Kidney tubule cell (primary cell): ENCODE measurements around the gene RASGRP3.

Source experiments
- DNase-seq: peaks from one replicate; pipeline ENCODE4 v3.0.0-alpha.2; 2018; ENCODE audit warnings: low spot score

The RASGRP3 gene

DNA sequence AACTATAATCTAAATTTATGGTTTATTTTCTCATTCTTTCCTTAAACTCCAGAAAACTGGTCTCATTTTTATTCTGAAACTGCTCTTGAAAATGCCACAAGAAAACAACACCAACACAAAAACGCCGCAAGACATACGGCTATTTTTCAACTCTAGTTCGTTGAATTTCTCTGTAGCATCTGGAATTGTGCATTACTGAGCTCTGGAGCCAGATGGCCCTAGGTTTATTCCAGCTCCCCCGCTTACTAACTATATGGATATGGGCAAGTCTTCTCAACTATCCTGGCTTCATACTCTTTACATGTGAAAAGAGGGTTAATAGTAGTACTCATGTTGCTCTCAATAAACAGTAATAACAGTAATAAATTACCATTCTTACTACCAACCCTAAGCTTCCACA, 102.8 kb downstream of the RASGRP3 start:
- DNase-seq, result no peak

DNA sequence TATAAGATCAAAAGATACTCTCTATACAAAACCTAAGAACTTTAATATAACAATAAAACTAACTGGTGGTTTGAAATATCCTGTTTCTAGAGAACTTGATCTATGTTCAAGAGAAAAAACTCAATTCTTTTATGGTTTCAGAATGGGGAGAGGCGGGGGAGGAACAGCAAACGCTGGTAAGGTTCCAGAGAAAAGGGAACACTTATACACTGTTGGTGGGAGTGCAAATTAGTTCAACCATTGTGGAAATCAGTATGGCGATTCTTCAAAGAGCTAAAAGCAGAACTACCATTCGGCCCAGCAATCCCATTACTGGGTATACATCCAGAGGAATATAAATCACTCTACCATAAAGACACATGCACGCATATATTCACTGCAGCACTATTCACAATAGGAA, 105.4 kb downstream of the RASGRP3 start:
- no peak for DNase-seq

DNA sequence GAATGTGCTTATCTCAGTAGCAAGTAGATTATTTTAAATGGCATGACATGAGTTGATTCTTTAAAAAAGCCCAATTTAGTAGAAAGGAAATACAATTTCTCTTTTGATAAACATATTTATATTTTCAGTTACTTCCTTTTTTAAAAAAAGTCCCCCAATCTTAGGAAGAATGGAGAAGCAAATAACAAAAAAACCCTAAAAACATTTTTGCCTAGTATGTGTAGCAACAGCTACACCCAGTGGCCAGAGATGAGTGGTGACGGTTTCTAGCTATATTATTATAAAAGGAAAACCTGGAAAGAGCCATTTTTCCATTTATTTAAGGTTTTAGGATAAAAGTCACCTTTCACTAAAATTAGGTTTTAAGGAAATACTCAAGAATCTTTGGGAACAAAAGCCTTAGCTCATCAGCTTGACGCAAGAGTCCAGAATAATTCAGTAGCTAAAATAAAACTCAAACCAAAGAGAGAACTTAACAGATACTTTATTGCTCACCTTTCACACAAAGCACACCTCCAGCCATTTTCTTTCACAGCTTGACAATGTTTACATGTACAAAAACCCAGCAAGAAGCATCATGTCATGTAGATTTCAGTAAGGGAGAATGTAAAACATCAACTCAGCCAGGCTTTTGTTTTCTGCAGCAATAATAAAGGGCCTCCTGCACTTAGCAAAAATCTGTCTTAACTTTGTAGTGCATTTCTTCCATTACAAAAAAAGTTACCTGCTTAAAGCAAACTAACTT, 106.9 kb downstream of the RASGRP3 start:
- peak; percentile 46 for DNase-seq

DNA sequence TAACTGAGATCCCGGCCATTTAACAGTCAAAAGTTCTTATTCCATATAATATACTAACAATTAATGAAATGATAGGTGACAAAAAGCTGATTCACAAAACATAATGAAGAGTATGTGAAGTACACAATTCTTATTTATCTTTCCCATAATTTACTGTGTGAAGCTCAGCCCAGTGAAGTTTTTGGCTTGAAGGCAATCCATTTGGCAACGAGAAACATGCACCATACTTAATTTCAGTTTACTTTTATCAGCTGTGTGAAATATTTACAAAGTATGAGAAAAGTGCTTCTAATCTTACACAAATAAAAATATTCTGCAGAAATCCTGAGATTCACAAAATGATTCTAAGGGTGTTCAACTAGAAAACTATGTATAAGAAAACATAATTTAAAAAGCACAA, 110.3 kb downstream of the RASGRP3 start:
- DNase-seq, result no peak

DNA sequence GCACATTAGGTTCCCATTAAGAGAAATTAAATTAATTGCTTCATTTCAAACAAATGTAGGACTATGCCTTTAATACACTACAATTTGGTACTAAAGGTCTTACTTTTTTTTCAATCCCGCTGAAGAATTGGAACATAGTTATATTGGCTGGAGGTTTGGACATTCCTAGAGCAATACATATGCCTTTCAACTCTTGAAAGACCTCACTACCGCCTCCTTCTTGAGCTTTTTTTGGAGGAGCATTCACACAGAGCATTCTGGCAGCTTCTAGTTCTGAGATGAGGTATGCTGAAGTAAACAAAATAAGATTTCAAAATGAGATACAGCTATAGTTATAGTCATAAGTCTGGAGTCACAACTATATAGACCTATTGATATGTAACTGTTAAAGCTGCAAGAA, 111.8 kb downstream of the RASGRP3 start:
- DNase-seq, result no peak

DNA sequence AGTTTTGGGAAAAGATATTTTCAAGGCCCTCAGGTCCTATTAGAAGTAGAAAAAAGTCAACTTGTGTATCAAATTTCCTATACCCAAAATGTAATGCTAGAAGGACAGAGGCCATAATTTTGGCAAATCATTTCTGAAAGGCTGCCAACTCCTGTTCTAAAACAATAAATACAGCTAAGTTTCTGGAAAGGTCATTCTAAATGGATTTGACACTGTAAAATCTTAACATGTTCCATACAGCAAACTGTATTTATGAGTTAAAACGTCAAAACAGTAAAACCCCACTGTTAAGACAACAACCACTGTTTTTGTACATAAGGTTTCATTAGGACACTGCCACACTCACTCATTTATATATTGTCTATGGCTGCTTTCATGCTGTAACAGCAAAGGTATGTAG, 113.0 kb downstream of the RASGRP3 start:
- no peak for DNase-seq

DNA sequence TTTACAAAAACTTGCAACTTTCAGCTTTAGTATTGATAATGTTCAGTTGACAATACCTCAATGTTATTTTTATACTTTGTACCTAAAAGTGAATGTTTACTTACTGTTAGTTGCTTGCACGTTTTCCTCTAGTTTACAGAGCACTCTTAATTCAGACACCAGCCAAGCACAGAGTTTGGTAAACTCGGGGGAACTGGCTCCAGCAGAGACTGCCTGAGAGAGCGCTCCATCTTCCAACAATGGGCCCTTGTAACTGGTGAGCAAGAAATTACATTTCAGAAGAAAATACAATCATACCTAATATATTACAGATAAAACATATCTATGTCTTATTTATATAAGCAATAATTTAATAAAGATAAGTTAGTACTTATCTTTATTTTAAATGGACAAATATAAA, 118.9 kb downstream of the RASGRP3 start:
- DNase-seq, result no peak

DNA sequence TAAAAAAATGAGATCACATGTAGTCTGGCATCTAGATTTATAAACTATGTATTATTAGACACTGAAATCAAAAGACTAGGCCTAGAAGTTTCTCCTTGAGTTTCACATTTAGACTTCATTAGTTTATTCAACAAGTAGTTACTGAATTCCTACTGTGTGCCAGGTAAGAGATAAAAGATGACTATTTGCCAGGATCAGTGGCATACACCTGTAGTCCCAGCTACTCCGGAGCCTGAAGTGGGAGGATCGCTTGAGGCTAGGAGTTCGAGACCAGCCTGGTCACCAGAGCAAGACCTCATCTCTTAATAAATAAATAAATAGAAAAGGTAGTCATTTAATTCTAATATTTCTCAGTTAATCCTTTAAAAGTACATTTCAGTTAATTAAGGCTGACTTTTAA, 120.6 kb downstream of the RASGRP3 start:
- no peak for DNase-seq

DNA sequence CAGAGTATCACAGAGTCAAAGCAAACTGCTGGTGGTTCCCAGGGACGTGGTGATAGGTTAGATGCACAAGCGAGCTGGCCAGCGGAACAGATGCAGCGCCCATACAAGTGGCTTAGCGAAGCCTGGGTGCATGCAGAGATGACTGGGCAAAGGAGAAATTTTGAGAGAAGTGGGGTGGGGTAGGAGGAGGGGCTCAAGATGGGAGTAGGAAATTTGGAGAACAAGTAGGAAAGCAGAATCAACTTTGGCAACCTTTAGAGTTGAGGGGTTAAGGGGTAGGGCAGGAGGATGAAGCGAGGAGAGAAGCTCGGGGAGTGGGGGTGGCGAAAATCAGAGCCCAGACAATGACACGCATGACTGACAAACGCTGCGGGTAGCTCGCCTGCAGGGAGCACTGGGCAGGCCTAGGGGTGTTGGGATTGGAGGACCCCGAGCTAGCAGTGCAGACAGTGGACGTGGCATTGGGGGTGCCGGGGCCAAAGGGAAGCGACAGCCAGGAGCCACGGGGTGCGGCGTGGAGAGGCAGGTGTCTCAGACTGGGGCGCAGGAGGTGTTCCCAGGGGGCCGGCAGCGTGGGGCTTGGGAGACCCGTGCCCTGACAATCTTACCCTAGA, 122.2 kb downstream of the RASGRP3 start:
- DNase-seq, result peak; percentile 62

DNA sequence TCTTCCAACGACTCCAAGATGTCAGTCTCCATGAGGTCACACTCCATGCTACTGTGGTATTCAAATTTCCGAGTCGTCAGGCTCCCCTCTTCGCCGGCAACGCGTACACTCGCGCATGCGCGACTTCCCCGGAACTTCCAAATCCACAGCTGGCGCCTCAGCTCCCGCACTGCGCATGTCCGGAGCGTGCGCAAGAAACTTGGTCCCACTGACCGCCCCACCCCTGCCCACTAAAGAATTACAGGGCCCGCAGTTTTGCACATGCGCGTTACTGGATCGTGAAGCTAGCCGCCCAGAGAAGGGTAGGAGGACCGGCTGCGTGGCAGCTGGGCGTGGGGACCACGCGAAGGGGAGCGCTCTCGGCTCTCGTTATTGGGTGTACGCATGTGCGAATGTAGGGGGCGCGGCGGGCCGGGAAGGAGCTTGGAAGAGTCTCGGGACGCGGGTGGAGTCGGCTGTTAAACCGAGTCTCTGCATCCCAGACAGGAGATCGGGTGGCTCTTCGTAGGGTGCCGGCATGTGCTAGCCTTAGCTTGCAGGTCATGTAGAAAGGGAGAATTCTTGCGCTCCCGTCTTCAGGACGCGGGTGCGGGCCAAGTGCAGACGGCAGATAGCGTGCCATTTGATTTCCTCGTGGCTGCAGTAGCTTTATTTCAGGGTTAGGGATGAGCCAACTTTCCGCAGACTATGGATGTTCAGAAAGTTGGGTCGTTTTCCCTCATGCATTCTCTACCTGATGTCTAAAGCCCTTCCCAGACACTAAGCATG, 122.9 kb downstream of the RASGRP3 start, which contains the start of gene FAM98A:
Gene FAM98A (minus strand): TSS at position 125 of the 768 bp plus-strand sequence. CDS start 78 bp downstream, at position 47.
- peak; percentile 99 for DNase-seq

DNA sequence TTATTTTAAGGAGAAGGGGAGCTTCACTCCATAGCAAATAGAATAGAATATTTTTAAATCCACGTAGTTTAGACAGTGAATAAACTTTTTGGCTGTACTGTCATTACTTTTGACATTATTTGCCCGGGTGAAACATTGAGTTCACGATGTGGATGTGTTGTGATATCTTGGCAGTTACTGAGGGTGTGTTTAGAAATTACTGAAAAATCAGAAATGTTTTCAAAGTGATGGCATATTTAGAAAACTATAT, 123.4 kb downstream of the RASGRP3 start:
- DNase-seq, result no peak

DNA sequence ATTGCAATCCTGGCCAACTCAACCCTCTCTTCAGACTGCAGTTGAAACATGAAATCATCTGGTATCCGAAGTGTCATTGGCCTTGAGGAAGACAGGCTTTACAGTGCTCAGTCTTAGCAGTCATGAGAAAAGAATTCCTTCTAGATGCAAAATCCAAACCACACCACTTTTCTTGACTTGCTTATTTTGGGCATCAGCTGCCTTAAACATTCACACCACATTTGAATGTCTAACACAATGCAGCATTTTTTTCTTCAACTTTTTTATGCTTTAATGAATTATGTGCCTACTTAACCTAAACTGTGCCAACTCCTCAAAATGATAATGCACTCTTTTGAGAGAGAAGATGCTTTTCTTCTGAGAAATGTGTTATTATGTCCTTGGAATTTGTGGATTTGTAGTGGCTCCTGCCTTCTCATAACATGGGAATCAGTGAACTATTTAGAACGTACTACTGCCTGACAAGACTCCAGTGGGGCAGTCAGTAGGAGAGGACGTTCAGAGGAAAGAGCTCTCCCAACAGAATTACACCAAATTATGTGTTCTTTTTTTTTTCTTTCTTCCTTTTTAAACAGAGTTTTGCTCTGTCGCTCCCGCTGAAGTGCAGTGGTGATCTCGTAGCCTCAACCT, 125.9 kb downstream of the RASGRP3 start:
- DNase-seq, result peak; percentile 25

DNA sequence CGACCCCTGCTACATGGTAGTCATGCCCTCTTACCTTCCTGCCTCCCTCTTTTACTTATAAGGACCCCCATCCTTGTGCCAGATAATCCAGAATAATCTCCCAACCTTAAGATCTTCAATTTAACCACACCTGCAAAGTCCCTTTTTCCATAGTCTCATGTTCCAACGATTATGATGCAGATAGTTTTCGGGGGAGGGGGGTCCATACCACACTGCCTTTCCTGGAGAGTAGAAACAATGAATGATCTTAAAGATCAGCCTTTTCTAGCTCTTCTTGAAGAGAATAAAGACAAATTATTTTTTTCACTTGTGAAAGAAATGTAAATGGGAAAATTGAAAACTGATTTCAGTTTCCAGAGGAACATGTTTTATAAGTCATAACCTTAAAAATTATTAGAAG, 127.0 kb downstream of the RASGRP3 start:
- no peak for DNase-seq

DNA sequence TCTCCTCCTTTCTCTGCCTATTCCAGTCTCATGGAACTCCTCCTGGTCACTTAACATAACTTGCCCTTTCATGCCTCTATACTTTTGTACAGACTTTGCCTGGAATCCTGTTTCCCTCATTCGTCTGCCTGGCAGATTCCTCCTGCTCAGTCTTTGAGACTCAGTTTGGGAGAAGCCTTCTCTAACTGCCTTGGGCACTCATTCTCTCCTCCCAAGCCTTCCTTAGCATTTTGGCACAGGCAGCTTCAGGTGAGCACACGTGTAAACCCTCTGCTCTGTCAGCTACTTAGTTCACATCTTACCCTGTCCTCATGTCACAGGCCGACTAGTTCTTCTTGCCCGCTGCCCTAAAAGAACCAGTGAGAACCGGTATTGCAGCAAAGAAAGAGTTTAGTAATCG, 128.6 kb downstream of the RASGRP3 start:
- DNase-seq, result peak; percentile 44

DNA sequence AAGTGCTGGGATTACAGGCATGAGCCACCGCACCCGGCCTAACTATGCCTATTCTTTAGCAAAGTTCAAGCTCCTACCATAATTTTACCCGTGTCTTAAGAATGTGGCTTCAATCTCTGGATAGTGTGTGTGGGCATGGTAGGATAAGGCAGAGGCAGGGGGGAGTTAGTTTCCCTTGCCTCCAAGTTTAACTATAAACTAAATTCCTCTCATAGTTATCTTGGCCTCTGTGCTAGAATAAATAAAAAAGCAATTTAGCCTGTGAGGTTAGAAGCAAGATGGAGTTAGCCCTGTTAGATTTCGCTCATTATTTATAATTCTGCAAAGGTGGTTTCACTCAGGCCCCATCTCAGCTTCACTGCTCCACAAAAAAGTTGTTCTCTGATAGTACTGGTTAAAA, 129.7 kb downstream of the RASGRP3 start:
- no peak for DNase-seq

DNA sequence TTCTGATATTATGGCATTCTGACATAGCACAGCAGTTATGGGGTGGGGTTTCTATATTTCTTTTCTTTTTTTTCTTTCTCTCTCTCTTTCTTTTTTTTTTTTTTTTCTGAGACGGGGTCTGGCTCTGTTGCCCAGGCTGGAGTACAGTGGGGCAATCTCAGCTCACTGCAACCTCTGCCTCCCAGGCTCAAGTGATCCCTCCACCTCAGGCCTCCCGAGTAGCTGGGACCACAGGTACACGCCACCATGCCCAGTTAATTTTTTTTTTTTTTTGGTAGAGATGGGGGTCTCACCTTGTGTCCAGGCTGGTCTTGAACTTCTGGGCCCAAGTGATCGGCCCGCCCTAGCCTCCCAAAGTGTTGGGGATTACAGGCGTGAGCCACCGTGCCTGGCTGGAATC, 130.2 kb downstream of the RASGRP3 start:
- no peak for DNase-seq

DNA sequence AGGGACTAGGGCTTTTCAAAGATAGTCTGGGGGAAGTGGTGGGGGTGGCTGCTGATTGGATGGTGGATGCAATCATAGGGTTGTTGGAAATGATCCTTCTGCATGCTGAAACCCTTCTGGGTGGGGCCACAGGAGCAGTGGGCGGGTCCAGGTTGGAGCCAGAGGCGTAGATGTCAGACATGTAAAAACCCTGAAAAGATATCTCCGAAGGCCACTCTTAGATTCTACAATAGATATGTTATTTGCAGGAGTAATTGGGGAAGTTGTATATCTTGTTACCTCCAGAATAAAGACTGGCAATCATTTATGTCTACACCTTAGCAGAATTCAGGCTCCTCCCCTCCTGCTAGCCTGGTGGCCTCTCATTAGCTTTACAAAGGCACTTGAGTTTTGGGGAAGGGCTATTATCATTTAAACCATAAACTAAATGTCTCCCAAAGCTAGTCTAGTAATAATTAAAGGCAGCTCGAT, 130.8 kb downstream of the RASGRP3 start:
- DNase-seq, result no peak

DNA sequence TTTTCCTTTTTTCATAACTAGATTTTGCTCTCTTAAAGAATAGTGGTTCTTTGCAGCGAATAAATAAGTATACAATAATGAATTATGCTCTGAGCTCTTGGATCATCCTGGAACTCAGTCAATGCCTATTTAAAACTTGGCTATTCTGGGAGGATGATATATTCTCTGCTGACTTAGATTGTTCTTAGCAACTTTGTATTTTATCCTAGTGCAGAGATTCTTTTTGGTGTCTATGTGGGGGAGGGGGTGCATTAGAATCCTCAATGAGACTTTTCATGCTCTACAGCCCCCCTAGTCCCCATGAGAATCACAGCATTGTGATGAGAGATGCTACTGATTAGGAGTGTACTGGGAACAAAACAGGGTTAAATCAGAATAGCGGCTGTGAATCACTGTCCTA, 131.5 kb downstream of the RASGRP3 start:
- DNase-seq, result no peak

DNA sequence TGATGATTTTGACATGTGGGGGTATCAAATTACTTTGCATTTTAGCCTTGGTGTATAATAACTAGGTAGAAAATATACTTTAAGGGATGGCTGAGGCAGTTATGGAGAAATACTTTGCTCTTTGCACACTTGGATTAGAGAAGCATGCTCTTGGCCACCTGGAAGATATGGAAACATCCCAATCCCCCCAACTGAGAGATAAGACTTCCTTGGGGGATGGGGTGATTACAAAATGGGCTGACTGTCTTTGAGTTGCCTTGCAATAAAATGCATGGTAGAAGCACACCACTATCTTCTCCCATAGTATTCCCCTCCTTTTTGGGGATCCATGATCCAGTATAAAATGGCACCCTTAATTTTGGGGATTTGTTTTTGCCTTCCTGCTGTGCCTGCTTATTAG, 137.7 kb downstream of the RASGRP3 start:
- no peak for DNase-seq
